Osteoblast (primary cell): Measurements from ENCODE around the gene DNMT3A. TPM values are rescaled to one million over a fixed set of nuclear protein-coding genes. Genes with fewer than 3 reads are reported as not detected.
"Not testable (repeated sequence)": the region's sequence is repeated elsewhere in the genome, so short reads cannot be mapped to it uniquely, and the experiment has no call there.

Experiments used
- DNase-seq: peaks from one replicate; pipeline ENCODE4 v3.0.0; 2011; ENCODE audit warnings: low spot score, mixed read lengths; ENCODE audit not compliant: insufficient read length; ENCODE audit errors: missing footprints
- H2AFZ ChIP-seq: 2 replicates; pipeline ENCODE4 v1.6.0; 2011; ENCODE audit warnings: mild to moderate bottlenecking, low read length
- H3K27ac ChIP-seq: 2 replicates; pipeline ENCODE4 v1.5.1; 2011; ENCODE audit warnings: mild to moderate bottlenecking, low read depth, low read length, moderate library complexity
- H3K27me3 ChIP-seq: 2 replicates; pipeline ENCODE4 v1.6.0; 2012; ENCODE audit warnings: mild to moderate bottlenecking, control low read depth, inconsistent platforms, low read length, moderate library complexity; ENCODE audit not compliant: insufficient read depth
- H3K36me3 ChIP-seq: 2 replicates; pipeline ENCODE4 v1.5.1; 2011; ENCODE audit warnings: mild to moderate bottlenecking, low read length, control low read depth, moderate library complexity; ENCODE audit not compliant: insufficient read depth
- H3K4me1 ChIP-seq: 2 replicates; pipeline ENCODE4 v1.5.1; 2011; ENCODE audit warnings: mild to moderate bottlenecking, low read length, control low read depth, moderate library complexity; ENCODE audit not compliant: insufficient read depth
- H3K4me2 ChIP-seq: 2 replicates; pipeline ENCODE4 v1.6.0; 2011; ENCODE audit warnings: mild to moderate bottlenecking, low read length; ENCODE audit not compliant: insufficient read depth
- H3K4me3 ChIP-seq: fragments of 200-600 bp; sonication (generic); 3 replicates; pipeline ENCODE4 v1.5.1; 2012; ENCODE audit warnings: mild to moderate bottlenecking, low read length, inconsistent platforms; ENCODE audit not compliant: insufficient read depth
- H3K79me2 ChIP-seq: 2 replicates; pipeline ENCODE4 v1.6.0; 2012; ENCODE audit warnings: mild to moderate bottlenecking, low read length, control low read depth, inconsistent platforms; ENCODE audit not compliant: insufficient read depth
- H3K9me3 ChIP-seq: 2 replicates; pipeline ENCODE4 v1.5.1; 2011; ENCODE audit warnings: low read depth, low read length, control low read depth
- H4K20me1 ChIP-seq: 2 replicates; pipeline ENCODE4 v1.6.0; 2012; ENCODE audit warnings: mild to moderate bottlenecking, low read length, control low read depth; ENCODE audit not compliant: insufficient read depth
- CTCF ChIP-seq: IDR thresholded peaks from 2 replicates; pipeline ENCODE4 v1.5.1; 2011; ENCODE audit warnings: mild to moderate bottlenecking, low read depth, low read length, moderate library complexity; ENCODE audit errors: extremely low read depth
- total RNA-seq: library from RNA; depleted of rRNA; stranded (reverse); fragments of >200 nt; gene quantifications from 2 replicates; pipeline ENCODE4 v1.2.3, GENCODE V29; 2012

DNMT3A gene
- total RNA-seq, 1 donor: 18.5 TPM

DNA sequence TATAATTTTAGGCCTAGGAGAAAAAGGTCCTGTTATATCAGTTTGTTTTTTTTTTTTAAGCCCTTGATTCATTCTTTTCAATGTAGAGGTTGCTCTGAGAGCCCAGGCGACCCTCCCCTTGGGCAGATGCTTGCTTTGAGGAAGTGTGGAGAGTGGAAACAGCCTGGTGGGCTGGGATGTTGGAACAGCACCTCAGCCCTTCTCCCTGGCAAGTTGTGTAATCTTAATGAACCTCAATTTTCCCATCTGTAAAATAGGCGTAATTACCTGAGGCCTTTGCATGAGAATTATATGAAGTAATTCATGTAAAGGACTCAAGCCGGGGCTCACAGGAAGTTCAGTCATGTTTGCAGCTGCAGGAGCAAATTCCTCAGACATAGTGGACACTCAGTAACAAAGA, 123.6 kb downstream of the DNMT3A start:
- no peak overlapping the region for H2AFZ ChIP-seq
- DNase-seq: no peak
- no peaks in the 10 kb centered on the region for H3K4me1 ChIP-seq
- no peak for TF ChIP-seq CTCF
- no peak overlapping the region for H3K4me3 ChIP-seq
- no peaks in the 10 kb centered on the region for H3K27me3 ChIP-seq
- H3K79me2 ChIP-seq: no peaks in the 10 kb centered on the region
- H3K9me3 ChIP-seq: no peaks in the 10 kb centered on the region
- H3K27ac ChIP-seq: no peak overlapping the region
- H3K4me2 ChIP-seq: no peak overlapping the region
- H3K36me3 ChIP-seq: no peaks in the 10 kb centered on the region
- no peaks in the 10 kb centered on the region for H4K20me1 ChIP-seq

- Histone ChIP-seq H3K27me3 (no peaks in the 10 kb centered on the region), H2AFZ (peak overlapping the region; percentile 84), H3K79me2 (no peaks in the 10 kb centered on the region), H3K36me3 (no peaks in the 10 kb centered on the region), H3K4me1 (no peaks in the 10 kb centered on the region), H4K20me1 (no peaks in the 10 kb centered on the region), H3K4me2 (peak overlapping the region; percentile 87), H3K27ac (no peak overlapping the region), H3K9me3 (no peaks in the 10 kb centered on the region), H3K4me3 (peak overlapping the region; percentile 73)
- TF ChIP-seq CTCF: no peak
- peak; percentile 97 for DNase-seq
Measured at GRCh38 chr2:25215948-25216679, 125.6 kb downstream of the DNMT3A start.

- Histone ChIP-seq H4K20me1 (no peaks in the 10 kb centered on the region), H3K27me3 (no peaks in the 10 kb centered on the region), H3K4me3 (peak overlapping the region; percentile 73), H3K4me2 (peak overlapping the region; percentile 87), H3K79me2 (no peaks in the 10 kb centered on the region), H3K36me3 (no peaks in the 10 kb centered on the region), H3K27ac (no peak overlapping the region), H2AFZ (peak overlapping the region; percentile 82), H3K4me1 (no peaks in the 10 kb centered on the region), H3K9me3 (no peaks in the 10 kb centered on the region)
- no peak for TF ChIP-seq CTCF
- peak; percentile 49 for DNase-seq
Measured at GRCh38 chr2:25215232-25215631, 126.5 kb downstream of the DNMT3A start.

DNA sequence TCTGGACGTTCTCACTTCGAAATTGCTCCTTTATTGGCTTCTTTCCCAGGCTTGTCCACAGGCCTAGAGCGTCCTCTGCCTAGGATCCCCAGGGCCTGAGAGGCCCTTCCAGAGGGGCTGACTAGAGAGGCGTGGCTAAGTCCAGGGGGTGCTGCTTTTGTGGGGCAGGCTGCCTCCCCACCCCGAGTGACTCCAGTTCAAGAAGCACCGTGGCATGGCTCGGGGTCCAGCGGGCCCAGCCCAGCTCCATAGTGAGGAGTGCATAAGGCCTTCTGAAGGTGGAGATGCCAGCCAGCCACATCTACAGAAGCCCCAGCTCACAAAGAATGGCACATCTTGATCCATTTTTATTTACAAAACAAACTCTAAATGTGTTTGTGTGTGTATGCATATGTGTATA, 128.5 kb downstream of the DNMT3A start:
- H3K4me1 ChIP-seq: no peaks in the 10 kb centered on the region
- no peaks in the 10 kb centered on the region for H3K27me3 ChIP-seq
- H3K27ac ChIP-seq: no peak overlapping the region
- H2AFZ ChIP-seq: no peak overlapping the region
- no peaks in the 10 kb centered on the region for H3K36me3 ChIP-seq
- H3K9me3 ChIP-seq: no peaks in the 10 kb centered on the region
- DNase-seq: peak; percentile 36
- TF ChIP-seq CTCF: no peak
- H3K4me3 ChIP-seq: no peak overlapping the region
- no peak overlapping the region for H3K4me2 ChIP-seq
- no peaks in the 10 kb centered on the region for H3K79me2 ChIP-seq
- H4K20me1 ChIP-seq: no peaks in the 10 kb centered on the region

GRCh38 chr2:25210923-25211322, 130.8 kb downstream of the DNMT3A start:
- not testable (repeated sequence) for H3K36me3 ChIP-seq, H3K4me1 ChIP-seq, H2AFZ ChIP-seq, H3K27me3 ChIP-seq, H3K4me3 ChIP-seq, DNase-seq, H4K20me1 ChIP-seq, H3K4me2 ChIP-seq, H3K79me2 ChIP-seq, H3K9me3 ChIP-seq, H3K27ac ChIP-seq
